NB4 (cell line): ENCODE data around the gene FASTKD2.
A peak's percentile ranks its signal among the peaks of the same experiment; 100 is the strongest.

Source experiments
- DNase-seq: peaks from one replicate; pipeline ENCODE4 v3.0.0; 2010; ENCODE audit warnings: low read depth
- H3K4me3 ChIP-seq: one replicate; pipeline ENCODE4 v1.5.1; 2011; ENCODE audit warnings: mild to moderate bottlenecking, low read depth, low read length, moderate library complexity
- MYC ChIP-seq: IDR thresholded peaks from 2 replicates; pipeline ENCODE4 v1.6.1; 2011; ENCODE audit warnings: low read depth, low read length
- POLR2A ChIP-seq: IDR thresholded peaks from 2 replicates; pipeline ENCODE4 v1.6.1; 2011; ENCODE audit warnings: mild to moderate bottlenecking; ENCODE audit not compliant: insufficient read length; ENCODE audit errors: extremely low read depth
- TF ChIP-seq, protein P1 (sequence below): IDR thresholded peaks from 2 replicates; pipeline ENCODE4 v1.6.1; 2011; ENCODE audit warnings: low read depth, low read length
- TF ChIP-seq, protein P2 (sequence below): IDR thresholded peaks from one replicate; pipeline ENCODE4 v1.5.1; 2012; ENCODE audit warnings: low read depth, low read length

The FASTKD2 gene

GRCh38 chr2:206797376-206797775 lies 32.0 kb downstream of the FASTKD2 start:
- no peak overlapping the region for H3K4me3 ChIP-seq
- peak; percentile 6 for DNase-seq
- TF ChIP-seq, protein P1, sequence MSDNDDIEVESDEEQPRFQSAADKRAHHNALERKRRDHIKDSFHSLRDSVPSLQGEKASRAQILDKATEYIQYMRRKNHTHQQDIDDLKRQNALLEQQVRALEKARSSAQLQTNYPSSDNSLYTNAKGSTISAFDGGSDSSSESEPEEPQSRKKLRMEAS: no peak
- TF ChIP-seq POLR2A: no peak
- no peak for TF ChIP-seq MYC
- TF ChIP-seq, protein P2, sequence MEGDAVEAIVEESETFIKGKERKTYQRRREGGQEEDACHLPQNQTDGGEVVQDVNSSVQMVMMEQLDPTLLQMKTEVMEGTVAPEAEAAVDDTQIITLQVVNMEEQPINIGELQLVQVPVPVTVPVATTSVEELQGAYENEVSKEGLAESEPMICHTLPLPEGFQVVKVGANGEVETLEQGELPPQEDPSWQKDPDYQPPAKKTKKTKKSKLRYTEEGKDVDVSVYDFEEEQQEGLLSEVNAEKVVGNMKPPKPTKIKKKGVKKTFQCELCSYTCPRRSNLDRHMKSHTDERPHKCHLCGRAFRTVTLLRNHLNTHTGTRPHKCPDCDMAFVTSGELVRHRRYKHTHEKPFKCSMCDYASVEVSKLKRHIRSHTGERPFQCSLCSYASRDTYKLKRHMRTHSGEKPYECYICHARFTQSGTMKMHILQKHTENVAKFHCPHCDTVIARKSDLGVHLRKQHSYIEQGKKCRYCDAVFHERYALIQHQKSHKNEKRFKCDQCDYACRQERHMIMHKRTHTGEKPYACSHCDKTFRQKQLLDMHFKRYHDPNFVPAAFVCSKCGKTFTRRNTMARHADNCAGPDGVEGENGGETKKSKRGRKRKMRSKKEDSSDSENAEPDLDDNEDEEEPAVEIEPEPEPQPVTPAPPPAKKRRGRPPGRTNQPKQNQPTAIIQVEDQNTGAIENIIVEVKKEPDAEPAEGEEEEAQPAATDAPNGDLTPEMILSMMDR: no peak

DNA sequence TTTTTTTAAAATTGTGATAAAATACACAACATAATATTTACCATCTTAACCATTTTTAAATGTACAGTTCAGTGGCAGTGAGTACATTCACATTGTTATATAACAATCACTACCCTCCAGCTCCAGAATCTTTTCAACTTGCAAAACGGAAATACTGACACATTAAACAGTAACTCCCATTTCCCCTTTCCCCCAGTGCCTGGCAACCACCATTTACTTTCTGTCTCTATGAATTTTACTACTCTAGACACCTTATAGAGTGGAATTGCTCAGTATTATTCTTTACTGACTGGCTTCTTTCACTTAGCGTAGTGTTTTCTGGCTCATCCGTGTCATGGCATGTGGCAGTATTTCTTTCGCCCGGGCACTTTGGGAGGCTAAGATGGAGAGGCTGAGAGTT lies 32.6 kb downstream of the FASTKD2 start:
- H3K4me3 ChIP-seq: no peak overlapping the region
- DNase-seq: peak; percentile 75
- TF ChIP-seq, protein P1: no peak
- TF ChIP-seq POLR2A: no peak
- TF ChIP-seq, protein P2: no peak
- no peak for TF ChIP-seq MYC

- peak; percentile 74 for DNase-seq
- TF ChIP-seq, protein P2: no peak
- TF ChIP-seq, protein P1: peak; percentile 67
- no peak overlapping the region for H3K4me3 ChIP-seq
These were observed 33.7 kb downstream of the FASTKD2 start for GRCh38 chr2:206799083-206799482.

GRCh38 chr2:206800506-206801417 lies 35.4 kb downstream of the FASTKD2 start:
- H3K4me3 ChIP-seq: no peak overlapping the region
- DNase-seq: peak; percentile 72
- TF ChIP-seq, protein P1: no peak
- TF ChIP-seq, protein P2: peak; percentile 44

- TF ChIP-seq MYC (no peak), POLR2A (no peak)
- TF ChIP-seq, protein P2: no peak
- TF ChIP-seq, protein P1: no peak
- H3K4me3 ChIP-seq: no peak overlapping the region
- DNase-seq: no peak
These were observed 36.2 kb downstream of the FASTKD2 start for GRCh38 chr2:206801418-206802189.
